ENCODE data around the gene PKP4.

The PKP4 gene

DNA sequence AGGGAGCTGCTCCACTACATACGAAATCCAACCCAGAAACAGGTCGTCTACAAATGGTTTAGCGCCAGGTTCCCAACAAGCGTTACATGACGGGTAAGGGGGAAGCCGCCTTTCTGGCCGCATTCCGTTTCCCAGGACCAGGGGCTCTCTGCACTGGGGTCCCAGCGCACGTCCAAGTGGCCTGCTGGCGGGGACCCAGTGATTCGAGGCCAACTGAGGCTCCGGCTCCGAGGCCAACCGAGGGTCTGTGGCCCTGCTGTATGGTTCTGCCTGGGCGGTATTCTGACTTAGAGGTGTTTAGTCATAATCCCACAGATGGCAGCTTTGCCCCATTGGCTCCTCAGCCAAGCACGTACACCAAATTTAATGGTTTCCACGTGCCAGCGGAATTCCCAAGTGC is 127.2 kb downstream of the PKP4 start:
- peaks cover 17% of the 10 kb centered on the region for H3K4me1 ChIP-seq (ENCODE audit: control insufficient read depth, insufficient read depth, low read length, unreplicated experiment)
- H3K4me3 ChIP-seq (ENCODE audit: low read depth, low read length): no peak overlapping the region
- no peak overlapping the region for H2AFZ ChIP-seq (ENCODE audit: low read length, unreplicated experiment)
- H3K36me3 ChIP-seq (ENCODE audit: insufficient read depth, low read length): peaks cover 12% of the 10 kb centered on the region; the same call in 1 of the 2 replicates
- H3K27ac ChIP-seq (ENCODE audit: low read depth, low read length): no peak overlapping the region
- no peaks in the 10 kb centered on the region for H3K79me2 ChIP-seq (ENCODE audit: control insufficient read depth, insufficient read depth, low read length, unreplicated experiment)
- no peaks in the 10 kb centered on the region for H3K27me3 ChIP-seq (ENCODE audit: insufficient read depth, low read length)

DNA sequence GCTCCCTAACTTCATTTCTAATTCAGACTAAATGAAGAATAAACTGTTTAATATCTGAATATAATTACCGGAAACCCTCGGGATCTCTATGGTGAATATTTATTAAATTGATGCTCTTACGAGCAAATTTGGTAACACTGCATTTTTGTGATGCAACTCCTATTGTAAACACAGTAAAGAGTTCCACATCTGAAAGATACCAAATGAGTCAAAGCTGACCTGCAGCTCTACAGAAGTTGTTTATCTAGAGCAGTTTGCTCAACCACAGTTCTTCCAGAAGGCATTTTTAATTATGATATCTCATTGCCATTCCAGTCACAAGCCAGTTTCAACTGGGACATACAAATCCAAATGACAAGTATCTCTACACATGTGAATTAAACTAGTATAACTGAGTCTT is 129.7 kb downstream of the PKP4 start:
- H3K36me3 ChIP-seq (ENCODE audit: insufficient read depth, low read length): peaks cover 7% of the 10 kb centered on the region
- H3K4me1 ChIP-seq (ENCODE audit: control insufficient read depth, insufficient read depth, low read length, unreplicated experiment): peaks cover 17% of the 10 kb centered on the region
- no peak overlapping the region for H3K4me3 ChIP-seq (ENCODE audit: low read depth, low read length)
- H2AFZ ChIP-seq (ENCODE audit: low read length, unreplicated experiment): no peak overlapping the region
- peak overlapping the region; percentile 29 for H3K27ac ChIP-seq (ENCODE audit: low read depth, low read length)
- H3K79me2 ChIP-seq (ENCODE audit: control insufficient read depth, insufficient read depth, low read length, unreplicated experiment): no peaks in the 10 kb centered on the region
- no peaks in the 10 kb centered on the region for H3K27me3 ChIP-seq (ENCODE audit: insufficient read depth, low read length)

DNA sequence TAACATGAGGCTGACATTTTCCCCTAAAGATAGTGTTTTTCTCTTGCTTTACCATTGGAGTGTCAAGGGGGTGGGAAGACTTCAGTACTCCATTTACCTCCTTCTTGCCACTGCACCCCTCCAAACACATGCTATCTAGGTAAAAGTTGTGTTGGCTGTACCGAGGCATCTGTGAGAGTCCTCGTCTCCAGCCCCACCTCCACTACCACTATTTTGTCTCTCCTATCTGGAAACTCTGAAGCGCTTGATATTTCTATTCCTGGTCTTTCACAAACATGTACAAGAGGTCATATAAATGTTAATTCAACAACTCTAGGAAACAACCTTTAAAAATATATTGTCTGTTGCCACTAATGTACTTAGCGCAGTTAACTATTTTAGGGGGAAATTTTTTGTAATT is 132.6 kb downstream of the PKP4 start:
- Histone ChIP-seq H3K27me3 (ENCODE audit: insufficient read depth, low read length) (no peaks in the 10 kb centered on the region), H3K27ac (ENCODE audit: low read depth, low read length) (no peak overlapping the region), H3K36me3 (ENCODE audit: insufficient read depth, low read length) (no peaks in the 10 kb centered on the region; the same call in 1 of the 2 replicates), H2AFZ (ENCODE audit: low read length, unreplicated experiment) (no peak overlapping the region), H3K79me2 (ENCODE audit: control insufficient read depth, insufficient read depth, low read length, unreplicated experiment) (no peaks in the 10 kb centered on the region), H3K4me1 (ENCODE audit: control insufficient read depth, insufficient read depth, low read length, unreplicated experiment) (peaks cover 17% of the 10 kb centered on the region), H3K4me3 (ENCODE audit: low read depth, low read length) (no peak overlapping the region)

DNA sequence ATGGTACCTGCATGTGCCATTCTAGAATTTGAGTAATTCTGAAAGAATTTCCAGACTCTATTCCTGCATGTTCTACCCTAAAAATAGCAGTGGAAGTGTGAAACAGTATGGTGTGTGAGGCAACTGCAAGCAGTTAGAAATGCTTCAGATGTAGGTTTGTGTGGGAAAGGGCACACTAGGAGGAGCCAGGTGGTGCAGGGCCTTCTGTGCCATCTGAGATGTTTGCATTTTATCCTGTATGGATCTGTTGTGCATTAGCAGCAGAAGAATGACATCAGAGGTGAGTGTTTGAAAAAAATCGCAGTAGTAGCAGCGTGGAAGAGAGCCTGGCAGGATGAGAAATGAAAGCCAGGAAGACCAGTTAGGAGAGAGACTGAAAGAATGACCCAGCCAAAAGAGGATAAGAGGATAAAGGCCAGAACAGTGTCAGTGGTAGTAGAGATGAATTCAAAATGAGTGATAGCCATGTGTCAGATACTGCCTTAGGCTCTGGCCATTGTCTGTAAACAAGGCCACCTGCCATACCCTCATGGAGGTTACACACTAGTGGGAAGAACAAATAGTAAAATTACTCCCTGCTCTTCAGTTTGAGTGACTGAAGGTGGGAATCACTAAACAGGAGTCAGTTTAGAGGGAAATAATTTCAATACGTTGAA is 142.2 kb downstream of the PKP4 start:
- H3K79me2 ChIP-seq (ENCODE audit: control insufficient read depth, insufficient read depth, low read length, unreplicated experiment): no peaks in the 10 kb centered on the region

DNA sequence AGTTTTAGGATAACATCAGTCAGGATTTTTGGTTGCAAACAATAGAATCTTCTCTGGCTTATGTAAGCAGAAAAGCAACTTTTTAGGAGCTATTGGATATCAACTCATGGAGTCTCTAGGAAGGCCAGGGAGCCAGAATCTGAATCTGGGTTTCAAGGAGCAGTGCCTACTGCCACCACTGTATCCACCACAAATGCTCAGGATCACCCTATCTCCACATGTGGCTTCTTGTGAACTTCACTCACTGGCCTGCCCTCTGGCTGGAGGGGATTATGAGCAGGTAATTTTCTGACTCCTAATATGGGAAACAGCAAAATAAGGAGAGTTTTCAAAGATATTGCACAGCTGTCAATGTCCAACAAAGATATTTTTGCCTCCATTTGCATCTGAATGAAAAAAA is 142.9 kb downstream of the PKP4 start:
- H3K4me1 ChIP-seq (ENCODE audit: control insufficient read depth, insufficient read depth, low read length, unreplicated experiment): peaks cover 19% of the 10 kb centered on the region
- H3K27ac ChIP-seq (ENCODE audit: low read depth, low read length): peak overlapping the region; percentile 89
- no peak overlapping the region for H2AFZ ChIP-seq (ENCODE audit: low read length, unreplicated experiment)
- no peaks in the 10 kb centered on the region; the same call in 1 of the 2 replicates for H3K36me3 ChIP-seq (ENCODE audit: insufficient read depth, low read length)
- no peaks in the 10 kb centered on the region for H3K79me2 ChIP-seq (ENCODE audit: control insufficient read depth, insufficient read depth, low read length, unreplicated experiment)
- no peaks in the 10 kb centered on the region for H3K27me3 ChIP-seq (ENCODE audit: insufficient read depth, low read length)
- peak overlapping the region; percentile 26; the same call in 1 of the 2 replicates for H3K4me3 ChIP-seq (ENCODE audit: low read depth, low read length)

More for the DNA sequence above, 142.2 kb downstream of the PKP4 start:
- Histone ChIP-seq H3K27me3 (ENCODE audit: insufficient read depth, low read length) (no peaks in the 10 kb centered on the region), H2AFZ (ENCODE audit: low read length, unreplicated experiment) (no peak overlapping the region), H3K36me3 (ENCODE audit: insufficient read depth, low read length) (no peaks in the 10 kb centered on the region; the same call in 1 of the 2 replicates), H3K27ac (ENCODE audit: low read depth, low read length) (peak overlapping the region; percentile 89), H3K4me3 (ENCODE audit: low read depth, low read length) (no peak overlapping the region), H3K4me1 (ENCODE audit: control insufficient read depth, insufficient read depth, low read length, unreplicated experiment) (peaks cover 19% of the 10 kb centered on the region)

- Histone ChIP-seq H3K79me2 (ENCODE audit: control insufficient read depth, insufficient read depth, low read length, unreplicated experiment) (no peaks in the 10 kb centered on the region), H3K27me3 (ENCODE audit: insufficient read depth, low read length) (no peaks in the 10 kb centered on the region), H3K4me3 (ENCODE audit: low read depth, low read length) (peak overlapping the region; percentile 26), H3K36me3 (ENCODE audit: insufficient read depth, low read length) (no peaks in the 10 kb centered on the region; the same call in 1 of the 2 replicates), H3K27ac (ENCODE audit: low read depth, low read length) (peak overlapping the region; percentile 89), H2AFZ (ENCODE audit: low read length, unreplicated experiment) (peak overlapping the region; percentile 70), H3K4me1 (ENCODE audit: control insufficient read depth, insufficient read depth, low read length, unreplicated experiment) (peaks cover 19% of the 10 kb centered on the region)
These were observed 143.5 kb downstream of the PKP4 start for GRCh38 chr2:158600155-158600802.

DNA sequence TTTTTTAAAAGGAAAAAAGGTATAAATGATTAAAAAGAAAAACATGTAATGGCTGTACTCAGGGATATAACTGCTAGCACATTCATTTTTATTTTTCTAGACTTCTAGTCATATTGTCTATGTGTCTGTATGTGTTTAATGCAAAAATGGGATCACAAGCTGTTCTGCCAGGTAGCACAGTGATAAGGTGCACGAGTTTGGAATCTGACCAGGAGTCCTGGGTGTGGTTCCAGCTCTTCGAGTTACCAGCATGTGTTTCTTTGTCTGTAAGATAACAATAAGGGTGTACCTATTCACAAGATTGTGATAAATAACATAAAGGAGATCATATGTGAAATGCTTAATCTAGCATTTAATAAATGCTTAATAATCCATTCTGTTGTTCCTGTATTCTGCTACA is 145.3 kb downstream of the PKP4 start:
- no peak overlapping the region for H3K27ac ChIP-seq (ENCODE audit: low read depth, low read length)
- H3K27me3 ChIP-seq (ENCODE audit: insufficient read depth, low read length): no peaks in the 10 kb centered on the region
- H2AFZ ChIP-seq (ENCODE audit: low read length, unreplicated experiment): no peak overlapping the region
- H3K4me1 ChIP-seq (ENCODE audit: control insufficient read depth, insufficient read depth, low read length, unreplicated experiment): peaks cover 19% of the 10 kb centered on the region
- no peak overlapping the region for H3K4me3 ChIP-seq (ENCODE audit: low read depth, low read length)
- no peaks in the 10 kb centered on the region; the same call in 1 of the 2 replicates for H3K36me3 ChIP-seq (ENCODE audit: insufficient read depth, low read length)
- no peaks in the 10 kb centered on the region for H3K79me2 ChIP-seq (ENCODE audit: control insufficient read depth, insufficient read depth, low read length, unreplicated experiment)

DNA sequence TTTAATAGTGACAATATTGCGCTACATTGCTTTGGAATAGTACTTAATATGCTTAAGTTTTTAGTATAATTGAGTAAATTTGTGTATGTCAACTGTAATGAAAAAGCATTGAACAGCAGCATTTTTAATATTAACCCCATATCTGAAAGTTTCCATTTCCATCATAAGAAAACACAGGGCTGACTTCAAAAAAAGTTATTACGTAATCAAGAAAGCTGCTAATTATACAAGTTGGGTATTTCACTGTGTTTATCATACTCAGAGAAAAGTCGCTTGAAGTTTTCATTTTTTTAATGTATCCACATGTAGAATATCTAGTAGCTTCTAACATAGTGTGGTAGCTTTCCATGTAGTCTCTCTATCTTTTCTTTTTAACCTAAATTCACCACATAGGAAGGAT is 146.5 kb downstream of the PKP4 start:
- Histone ChIP-seq H3K4me1 (ENCODE audit: control insufficient read depth, insufficient read depth, low read length, unreplicated experiment) (peaks cover 19% of the 10 kb centered on the region), H3K36me3 (ENCODE audit: insufficient read depth, low read length) (no peaks in the 10 kb centered on the region; the same call in 1 of the 2 replicates), H2AFZ (ENCODE audit: low read length, unreplicated experiment) (no peak overlapping the region), H3K79me2 (ENCODE audit: control insufficient read depth, insufficient read depth, low read length, unreplicated experiment) (no peaks in the 10 kb centered on the region), H3K27ac (ENCODE audit: low read depth, low read length) (no peak overlapping the region), H3K4me3 (ENCODE audit: low read depth, low read length) (no peak overlapping the region), H3K27me3 (ENCODE audit: insufficient read depth, low read length) (no peaks in the 10 kb centered on the region)

GRCh38 chr2:158603986-158604385 is 147.2 kb downstream of the PKP4 start:
- H3K36me3 ChIP-seq (ENCODE audit: insufficient read depth, low read length): no peaks in the 10 kb centered on the region; the same call in 1 of the 2 replicates
- no peak overlapping the region for H3K4me3 ChIP-seq (ENCODE audit: low read depth, low read length)
- peaks cover 15% of the 10 kb centered on the region for H3K4me1 ChIP-seq (ENCODE audit: control insufficient read depth, insufficient read depth, low read length, unreplicated experiment)
- no peaks in the 10 kb centered on the region for H3K79me2 ChIP-seq (ENCODE audit: control insufficient read depth, insufficient read depth, low read length, unreplicated experiment)
- H3K27ac ChIP-seq (ENCODE audit: low read depth, low read length): no peak overlapping the region
- no peak overlapping the region for H2AFZ ChIP-seq (ENCODE audit: low read length, unreplicated experiment)
- no peaks in the 10 kb centered on the region for H3K27me3 ChIP-seq (ENCODE audit: insufficient read depth, low read length)

DNA sequence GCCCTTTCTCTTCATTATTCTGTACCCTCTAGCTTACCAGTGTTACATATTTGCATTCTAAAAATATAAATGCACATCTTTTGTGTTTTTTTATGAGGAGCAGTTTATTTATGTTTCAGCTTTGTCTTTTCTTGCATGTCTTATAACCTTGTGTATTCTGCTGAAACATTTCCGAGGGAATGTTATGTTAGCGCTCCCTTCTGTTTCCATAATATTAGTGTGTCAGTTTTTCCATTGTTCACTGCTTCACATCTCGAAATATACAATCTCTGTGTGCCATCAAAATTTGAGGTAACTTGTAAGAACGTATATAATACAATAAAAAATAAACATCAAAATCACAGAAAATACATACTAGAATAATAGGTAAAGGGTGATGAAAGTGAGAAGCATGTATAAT is 153.3 kb downstream of the PKP4 start:
- H2AFZ ChIP-seq (ENCODE audit: low read length, unreplicated experiment): no peak overlapping the region
- no peaks in the 10 kb centered on the region for H3K4me1 ChIP-seq (ENCODE audit: control insufficient read depth, insufficient read depth, low read length, unreplicated experiment)
- no peaks in the 10 kb centered on the region for H3K79me2 ChIP-seq (ENCODE audit: control insufficient read depth, insufficient read depth, low read length, unreplicated experiment)
- no peak overlapping the region for H3K4me3 ChIP-seq (ENCODE audit: low read depth, low read length)
- H3K27me3 ChIP-seq (ENCODE audit: insufficient read depth, low read length): no peaks in the 10 kb centered on the region
- H3K36me3 ChIP-seq (ENCODE audit: insufficient read depth, low read length): no peaks in the 10 kb centered on the region
- no peak overlapping the region for H3K27ac ChIP-seq (ENCODE audit: low read depth, low read length)

GRCh38 chr2:158616480-158617000 is 159.8 kb downstream of the PKP4 start:
- no peak overlapping the region for H3K27ac ChIP-seq (ENCODE audit: low read depth, low read length)
- H3K4me1 ChIP-seq (ENCODE audit: control insufficient read depth, insufficient read depth, low read length, unreplicated experiment): peaks cover 14% of the 10 kb centered on the region
- no peaks in the 10 kb centered on the region for H3K79me2 ChIP-seq (ENCODE audit: control insufficient read depth, insufficient read depth, low read length, unreplicated experiment)
- no peak overlapping the region for H3K4me3 ChIP-seq (ENCODE audit: low read depth, low read length)
- no peaks in the 10 kb centered on the region; the same call in 1 of the 2 replicates for H3K36me3 ChIP-seq (ENCODE audit: insufficient read depth, low read length)
- H3K27me3 ChIP-seq (ENCODE audit: insufficient read depth, low read length): no peaks in the 10 kb centered on the region
- no peak overlapping the region for H2AFZ ChIP-seq (ENCODE audit: low read length, unreplicated experiment)

Measured in ACC112 (cell line).